ENCODE measurements around the gene GRID1. TPM values are rescaled to one million over a fixed set of nuclear protein-coding genes. Genes with fewer than 3 reads are reported as not detected.

The GRID1 gene
- total RNA-seq, 4 donors from 2014 or later, result 17.2 to 28.1 (median 23.6) TPM

GRCh38 chr10:85668522-85668921 lies 698.1 kb downstream of the GRID1 start:
- intact Hi-C loops (cut with DNase I), result no loop called here
- Histone ChIP-seq H3K9me3 (no peaks in the 10 kb centered on the region), H3K4me3 (replicated peaks in 1 of 3) (no peak overlapping the region), H3K27ac (no peak overlapping the region), H3K27me3 (no peaks in the 10 kb centered on the region), H3K4me1 (no peaks in the 10 kb centered on the region), H3K36me3 (no peaks in the 10 kb centered on the region)
- WGBS, 2 donors, result 94 to 100% methylated on average over 1 of the region's 1 CpG
- TF ChIP-seq POLR2A (IDR thresholded peaks at IDR 0.05), result no peak
- TF ChIP-seq CTCF (IDR thresholded peaks at IDR 0.05), result no peak
- no peak for DNase-seq

- no peak overlapping the region for H3K27ac ChIP-seq
- H3K4me1 ChIP-seq, result no peaks in the 10 kb centered on the region
- no peaks in the 10 kb centered on the region for H3K36me3 ChIP-seq
- TF ChIP-seq POLR2A (IDR thresholded peaks at IDR 0.05), result no peak
- no peak for TF ChIP-seq CTCF (IDR thresholded peaks at IDR 0.05)
- H3K27me3 ChIP-seq, result no peaks in the 10 kb centered on the region
- intact Hi-C loops (cut with DNase I), result no loop called here
- no peaks in the 10 kb centered on the region for H3K9me3 ChIP-seq
- DNase-seq, result no peak
- H3K4me3 ChIP-seq (replicated peaks in 1 of 3), result no peak overlapping the region
- 50 to 73% methylated on average over 5 of the region's 5 CpGs for WGBS, 2 donors
Measured at GRCh38 chr10:85667638-85668233, 698.9 kb downstream of the GRID1 start.

GRCh38 chr10:85666987-85667386 lies 699.6 kb downstream of the GRID1 start:
- H3K4me3 ChIP-seq (replicated peaks in 1 of 3), result no peak overlapping the region
- no peaks in the 10 kb centered on the region for H3K36me3 ChIP-seq
- 87 to 90% methylated on average over 6 of the region's 6 CpGs for WGBS, 2 donors
- H3K4me1 ChIP-seq, result no peaks in the 10 kb centered on the region
- no peak for DNase-seq
- H3K9me3 ChIP-seq, result no peaks in the 10 kb centered on the region
- no peak overlapping the region for H3K27ac ChIP-seq
- TF ChIP-seq CTCF (IDR thresholded peaks at IDR 0.05), result no peak
- TF ChIP-seq POLR2A (IDR thresholded peaks at IDR 0.05), result no peak
- no peaks in the 10 kb centered on the region for H3K27me3 ChIP-seq
- intact Hi-C loops (cut with DNase I), result no loop called here

- no peak for TF ChIP-seq POLR2A (IDR thresholded peaks at IDR 0.05)
- no peak for TF ChIP-seq CTCF (IDR thresholded peaks at IDR 0.05)
- DNase-seq, result no peak
- intact Hi-C loops (cut with DNase I), result no loop called here
- H3K36me3 ChIP-seq, result no peaks in the 10 kb centered on the region
- no peak overlapping the region for H3K27ac ChIP-seq
- H3K4me1 ChIP-seq, result no peaks in the 10 kb centered on the region
- H3K4me3 ChIP-seq (replicated peaks in 1 of 3), result no peak overlapping the region
- WGBS, 2 donors, result 90 to 96% methylated on average over 2 of the region's 2 CpGs
- H3K27me3 ChIP-seq, result no peaks in the 10 kb centered on the region
- no peaks in the 10 kb centered on the region for H3K9me3 ChIP-seq
Measured at GRCh38 chr10:85666102-85666501, 700.5 kb downstream of the GRID1 start.

- Histone ChIP-seq H3K4me1 (no peaks in the 10 kb centered on the region), H3K27ac (no peak overlapping the region), H3K9me3 (no peaks in the 10 kb centered on the region), H3K4me3 (replicated peaks in 1 of 3) (no peak overlapping the region), H3K36me3 (no peaks in the 10 kb centered on the region), H3K27me3 (no peaks in the 10 kb centered on the region)
- TF ChIP-seq POLR2A (IDR thresholded peaks at IDR 0.05), result no peak
- TF ChIP-seq CTCF (IDR thresholded peaks at IDR 0.05), result no peak
- intact Hi-C loops (cut with DNase I), result no loop called here
- WGBS, 2 donors, result 83 to 88% methylated on average over 6 of the region's 6 CpGs
- no peak for DNase-seq
Measured at GRCh38 chr10:85665681-85666080, 700.9 kb downstream of the GRID1 start.

Measured in thyroid gland (tissue), 4 donors.